Gastroesophageal sphincter (tissue), 4 donors: ENCODE data around the gene LTF. TPM values are rescaled to one million over a fixed set of nuclear protein-coding genes. Genes with fewer than 3 reads are reported as not detected.

Experiments
- ATAC-seq: fragments of 150-250 bp; one replicate; pipeline ENCODE4 v1.9.1; 2016; ENCODE audit warnings: mild to moderate bottlenecking, moderate library complexity
- H3K27ac ChIP-seq, 4 donors: fragments of 200-600 bp; sonication (generic) in 3 of 4; 1 replicate in 3 of 4; 2 replicates in 1 of 4; pipeline ENCODE4 v1.5.1; 2016 to 2019
- H3K27me3 ChIP-seq: fragments of 200-600 bp; sonication (generic); one replicate; pipeline ENCODE4 v1.5.1; 2019
- H3K36me3 ChIP-seq, 2 donors: fragments of 200-600 bp; sonication (generic); one replicate each; pipeline ENCODE4 v1.5.1; 2019; ENCODE audit warnings: control low read depth in 1 of 2
- H3K4me1 ChIP-seq, 3 donors: fragments of 200-600 bp; sonication (generic); 1 replicate in 2 of 3; 2 replicates in 1 of 3; pipeline ENCODE4 v1.5.1; 2016 to 2019; ENCODE audit warnings: control low read depth in 2 of 3
- H3K4me3 ChIP-seq, 2 donors: fragments of 200-600 bp; sonication (generic); one replicate each; pipeline ENCODE4 v1.5.1; 2019; ENCODE audit warnings: mild to moderate bottlenecking in 1 of 2, moderate library complexity in 1 of 2
- H3K9me3 ChIP-seq, 3 donors: fragments of 200-600 bp; sonication (generic); one replicate each; pipeline ENCODE4 v1.5.1; 2017 to 2019; ENCODE audit warnings: control low read depth in 2 of 3
- EP300 ChIP-seq: sonication (generic); formaldehyde crosslinking; IDR thresholded peaks from one replicate; pipeline ENCODE4 v1.6.1; 2017; ENCODE audit warnings: antibody characterized with exemption, mild to moderate bottlenecking
- POLR2A ChIP-seq, 2 donors: fragments of 450-650 bp; IDR thresholded peaks; one replicate each; pipeline ENCODE4 v1.6.1; 2017; ENCODE audit warnings: antibody characterized with exemption in 2 of 2, mild to moderate bottlenecking in 2 of 2, moderate library complexity in 1 of 2
- POLR2AphosphoS5 ChIP-seq: sonication (generic); formaldehyde crosslinking; IDR thresholded peaks from one replicate; pipeline ENCODE4 v1.6.1; 2017; ENCODE audit warnings: antibody characterized with exemption
- WGBS, 2 donors: methylation state at CpG; one replicate each; pipeline ENCODE4 v1.1.5; 2018; ENCODE audit warnings: low coverage in 1 of 2; 5-methylcytosine and 5-hydroxymethylcytosine counted together
- total RNA-seq, 4 donors: library from RNA; depleted of rRNA; stranded (reverse); fragments of >200 nt; gene quantifications; one replicate each; pipeline ENCODE4 v1.1.0, GENCODE V29; 2016
- TF ChIP-seq, protein P1 (sequence below), 4 experiments: fragments of 200-600 bp in 2 of 4; fragments of 450-650 bp in 2 of 4; sonication (generic) in 1 of 4; IDR thresholded peaks; one replicate each; pipeline ENCODE4 v1.5.1; 2017 to 2019; ENCODE audit warnings: antibody characterized with exemption in 4 of 4, mild to moderate bottlenecking in 2 of 4, moderate library complexity in 2 of 4

Gene LTF
- 100 to 1,000 TPM in 1 of 4 donors, 1 to 10 TPM in 3; 1.2 to 198 (median 1.4) TPM for total RNA-seq

DNA sequence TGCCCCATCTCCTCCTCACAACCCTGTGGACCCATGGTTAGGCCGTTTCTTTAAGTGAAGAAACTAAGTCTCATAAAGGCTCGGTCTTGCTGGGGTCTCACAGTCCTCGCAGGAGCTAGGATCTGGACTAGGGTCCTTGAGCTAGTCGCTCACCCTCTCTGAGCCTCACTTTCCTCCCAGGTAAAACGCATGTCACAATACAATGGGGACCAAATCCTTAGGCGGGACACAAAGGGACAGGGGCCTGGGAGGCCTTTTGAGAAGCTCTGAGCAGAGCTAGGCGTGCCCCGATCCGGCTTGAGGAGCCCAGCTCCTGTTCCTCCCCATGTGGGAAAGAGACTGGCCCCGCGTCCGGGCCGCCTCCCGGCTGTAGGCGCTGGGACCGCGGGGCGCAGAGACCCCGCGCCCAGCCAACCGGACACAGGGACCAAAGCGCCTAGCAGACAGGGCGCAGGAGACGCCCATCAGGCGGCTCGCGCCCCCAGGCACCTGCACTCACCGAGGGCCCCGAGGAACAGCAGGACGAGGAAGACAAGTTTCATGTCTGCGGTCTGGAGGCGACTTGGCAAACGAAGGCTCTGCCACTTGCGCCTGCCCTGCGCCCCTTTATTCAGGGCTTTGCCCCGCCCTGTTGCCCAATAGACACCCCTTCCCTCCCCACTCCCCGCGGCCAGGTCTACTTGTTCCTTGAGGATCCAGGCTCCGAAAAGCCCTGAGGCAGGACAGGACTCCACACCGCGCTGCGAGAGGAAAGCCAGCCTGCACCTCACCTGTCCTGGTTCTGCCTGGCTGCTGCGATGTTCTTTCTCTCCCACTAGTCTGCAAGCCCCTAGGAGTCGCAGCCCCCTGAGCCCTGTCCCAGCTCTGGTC is at the start of gene LTF:
Gene LTF, minus strand, starts transcription at position 580 of the 870 bp plus-strand sequence. Its CDS starts 38 bp downstream, at position 542.
- Histone ChIP-seq H3K27me3 (peaks cover 46% of the 10 kb centered on the region), H3K4me3 (no peak within 1 kb of the TSS), H3K4me1 (peaks cover 0 to 18% (median 5%) of the 10 kb centered on the region in 3 donors), H3K9me3 (no peaks in the 10 kb centered on the region), H3K36me3 (no peaks in the 10 kb centered on the region), H3K27ac (no peak within 1 kb of the TSS)
- no peak for ATAC-seq
- TF ChIP-seq EP300 (no peak), POLR2AphosphoS5 (no peak)
- TF ChIP-seq, protein P1, sequence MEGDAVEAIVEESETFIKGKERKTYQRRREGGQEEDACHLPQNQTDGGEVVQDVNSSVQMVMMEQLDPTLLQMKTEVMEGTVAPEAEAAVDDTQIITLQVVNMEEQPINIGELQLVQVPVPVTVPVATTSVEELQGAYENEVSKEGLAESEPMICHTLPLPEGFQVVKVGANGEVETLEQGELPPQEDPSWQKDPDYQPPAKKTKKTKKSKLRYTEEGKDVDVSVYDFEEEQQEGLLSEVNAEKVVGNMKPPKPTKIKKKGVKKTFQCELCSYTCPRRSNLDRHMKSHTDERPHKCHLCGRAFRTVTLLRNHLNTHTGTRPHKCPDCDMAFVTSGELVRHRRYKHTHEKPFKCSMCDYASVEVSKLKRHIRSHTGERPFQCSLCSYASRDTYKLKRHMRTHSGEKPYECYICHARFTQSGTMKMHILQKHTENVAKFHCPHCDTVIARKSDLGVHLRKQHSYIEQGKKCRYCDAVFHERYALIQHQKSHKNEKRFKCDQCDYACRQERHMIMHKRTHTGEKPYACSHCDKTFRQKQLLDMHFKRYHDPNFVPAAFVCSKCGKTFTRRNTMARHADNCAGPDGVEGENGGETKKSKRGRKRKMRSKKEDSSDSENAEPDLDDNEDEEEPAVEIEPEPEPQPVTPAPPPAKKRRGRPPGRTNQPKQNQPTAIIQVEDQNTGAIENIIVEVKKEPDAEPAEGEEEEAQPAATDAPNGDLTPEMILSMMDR (IDR thresholded peaks at IDR 0.05) = no peak
- WGBS, 2 donors = 35 to 39% methylated on average over 2 to 4 of the region's 44 CpGs

DNA sequence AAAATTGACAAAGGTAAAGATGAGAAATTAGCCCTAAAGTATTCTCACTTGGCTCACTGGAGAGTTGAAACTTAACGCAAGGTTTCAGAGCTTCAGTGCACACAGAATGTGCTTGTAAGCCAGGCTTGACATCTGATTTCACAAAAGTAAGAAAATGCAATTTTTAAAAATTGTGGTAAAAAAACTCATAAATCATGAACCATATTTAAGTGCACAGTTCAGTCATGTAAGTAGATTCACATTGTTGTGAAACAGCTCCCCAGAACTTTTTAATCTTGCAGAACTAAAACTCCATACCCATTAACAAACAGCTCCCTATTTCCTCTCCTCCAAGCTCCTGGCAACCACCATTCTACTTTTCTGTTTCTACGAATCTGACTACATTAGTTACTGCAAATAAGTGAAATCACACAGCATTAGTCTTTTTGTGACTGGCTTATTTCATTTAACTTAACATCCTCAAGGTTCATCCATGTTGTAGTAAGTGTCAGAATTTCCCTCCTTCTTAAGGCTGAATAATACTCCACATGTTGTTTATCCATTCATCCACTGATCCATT is 47.6 kb upstream of the LTF start:
- 55 to 71% methylated on average over 2 of the region's 2 CpGs for WGBS, 2 donors
- no peak for ATAC-seq
- H3K4me3 ChIP-seq = no peak overlapping the region
- H3K9me3 ChIP-seq = no peaks in the 10 kb centered on the region
- peaks cover 7% of the 10 kb centered on the region for H3K27me3 ChIP-seq
- H3K36me3 ChIP-seq = no peaks in the 10 kb centered on the region
- TF ChIP-seq POLR2AphosphoS5 = no peak
- TF ChIP-seq POLR2A (IDR thresholded peaks at IDR 0.05) = no peak
- TF ChIP-seq EP300 = no peak
- TF ChIP-seq, protein P1 (IDR thresholded peaks at IDR 0.05) = no peak
- H3K27ac ChIP-seq = no peak overlapping the region
- no peaks in the 10 kb centered on the region for H3K4me1 ChIP-seq

DNA sequence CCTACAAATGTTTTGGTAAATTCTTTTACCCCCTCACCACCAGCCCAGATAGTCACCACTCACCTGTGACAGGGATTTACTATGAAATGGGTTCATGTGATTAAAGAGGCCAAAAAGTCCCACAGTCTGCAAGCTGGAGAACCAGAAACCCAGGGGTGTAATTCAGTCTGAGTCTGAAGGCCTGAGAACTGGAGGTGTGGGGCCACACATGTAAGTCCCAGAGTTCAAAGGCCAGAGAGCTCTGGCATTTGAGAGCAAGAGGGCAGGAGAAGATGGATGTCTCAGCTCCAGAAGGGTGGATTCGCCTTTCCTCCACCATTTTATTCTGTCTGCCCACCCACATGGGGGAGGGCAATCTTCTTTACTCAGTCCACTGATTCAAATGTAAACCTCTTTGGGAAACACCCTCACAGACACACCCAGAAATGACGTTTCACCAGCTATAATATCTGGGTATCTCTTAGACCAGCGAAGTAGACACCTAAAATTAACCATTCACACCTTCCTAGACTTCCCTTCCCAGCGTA is 45.0 kb upstream of the LTF start:
- no peak for ATAC-seq
- TF ChIP-seq EP300 (no peak), POLR2AphosphoS5 (no peak), POLR2A (IDR thresholded peaks at IDR 0.05) (no peak)
- TF ChIP-seq, protein P1 (IDR thresholded peaks at IDR 0.05) = no peak
- H3K27ac ChIP-seq = no peak overlapping the region
- no peaks in the 10 kb centered on the region for H3K4me1 ChIP-seq
- WGBS, 2 donors = 63 to 68% methylated on average over 3 to 4 of the region's 4 CpGs
- H3K4me3 ChIP-seq = no peak overlapping the region
- no peaks in the 10 kb centered on the region for H3K36me3 ChIP-seq
- H3K9me3 ChIP-seq = no peaks in the 10 kb centered on the region
- peaks cover 20% of the 10 kb centered on the region for H3K27me3 ChIP-seq

DNA sequence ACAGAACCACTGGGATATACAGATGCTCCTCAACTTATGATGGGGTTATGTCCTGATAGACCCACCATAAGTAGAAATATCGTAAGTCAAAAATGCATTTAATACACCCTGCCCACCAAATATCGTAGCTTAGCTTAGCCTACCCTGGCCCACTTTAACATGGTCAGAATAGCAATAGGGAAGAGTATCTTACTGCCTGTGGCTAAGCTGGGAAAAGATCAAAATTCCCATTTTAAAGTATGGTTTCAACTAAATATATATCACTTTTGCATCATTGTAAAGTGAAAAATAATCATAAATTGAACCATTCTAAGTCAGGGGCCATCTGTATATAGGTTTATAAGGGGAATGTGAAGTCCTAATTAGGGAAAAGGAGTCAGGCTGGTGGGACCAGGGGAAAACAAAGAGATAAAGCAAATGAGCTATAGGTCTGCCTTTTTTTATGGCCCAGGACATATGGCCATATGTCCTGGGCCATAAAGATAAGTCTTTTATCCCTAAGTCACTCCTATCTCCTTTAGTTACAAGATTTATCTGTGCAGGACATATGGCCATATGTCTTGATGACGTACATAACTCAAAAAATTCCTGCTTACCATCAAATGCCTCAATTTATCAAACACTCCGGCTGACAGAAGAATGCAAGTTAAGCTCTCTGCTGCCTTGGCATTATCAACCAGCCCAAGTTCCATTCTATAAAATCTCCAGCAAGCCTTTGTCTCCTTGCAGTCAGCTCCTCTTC is 44.3 kb upstream of the LTF start:
- ATAC-seq = no peak

More for the DNA sequence above, 44.3 kb upstream of the LTF start:
- H3K36me3 ChIP-seq = no peaks in the 10 kb centered on the region
- H3K4me1 ChIP-seq = no peaks in the 10 kb centered on the region
- no peak overlapping the region for H3K4me3 ChIP-seq
- H3K9me3 ChIP-seq = no peaks in the 10 kb centered on the region
- H3K27ac ChIP-seq = no peak overlapping the region
- WGBS, 2 donors = 86 to 89% methylated on average over 4 of the region's 4 CpGs
- peaks cover 20% of the 10 kb centered on the region for H3K27me3 ChIP-seq
- TF ChIP-seq POLR2AphosphoS5 = no peak
- no peak for TF ChIP-seq EP300
- TF ChIP-seq, protein P1 (IDR thresholded peaks at IDR 0.05) = no peak
- no peak for TF ChIP-seq POLR2A (IDR thresholded peaks at IDR 0.05)
